Lung microvascular endothelial cell (primary cell): ENCODE data around the gene SYT12. TPM values are rescaled to one million over a fixed set of nuclear protein-coding genes. Genes with fewer than 3 reads are reported as not detected.

Experiments used
- DNase-seq, 2 donors: peaks; one replicate each; pipeline versions ENCODE4 v3.0.0 to v3.0.0-alpha.2; 2010; ENCODE audit warnings: low read depth in 2 of 2
- total RNA-seq: library from RNA; depleted of rRNA; stranded (reverse); fragments of >200 nt; gene quantifications from 2 replicates; pipeline ENCODE4 v1.2.1, GENCODE V29; 2014

The SYT12 gene
- total RNA-seq, 1 donor from 2014 or later = under 0.01 TPM

- peak in 1 of 2 donors; percentile 34 for DNase-seq
Observed at GRCh38 chr11:67054836-67055523, 32.0 kb downstream of the SYT12 start.

- DNase-seq = no peak
Observed at GRCh38 chr11:67055812-67056211, 32.9 kb downstream of the SYT12 start.

DNA sequence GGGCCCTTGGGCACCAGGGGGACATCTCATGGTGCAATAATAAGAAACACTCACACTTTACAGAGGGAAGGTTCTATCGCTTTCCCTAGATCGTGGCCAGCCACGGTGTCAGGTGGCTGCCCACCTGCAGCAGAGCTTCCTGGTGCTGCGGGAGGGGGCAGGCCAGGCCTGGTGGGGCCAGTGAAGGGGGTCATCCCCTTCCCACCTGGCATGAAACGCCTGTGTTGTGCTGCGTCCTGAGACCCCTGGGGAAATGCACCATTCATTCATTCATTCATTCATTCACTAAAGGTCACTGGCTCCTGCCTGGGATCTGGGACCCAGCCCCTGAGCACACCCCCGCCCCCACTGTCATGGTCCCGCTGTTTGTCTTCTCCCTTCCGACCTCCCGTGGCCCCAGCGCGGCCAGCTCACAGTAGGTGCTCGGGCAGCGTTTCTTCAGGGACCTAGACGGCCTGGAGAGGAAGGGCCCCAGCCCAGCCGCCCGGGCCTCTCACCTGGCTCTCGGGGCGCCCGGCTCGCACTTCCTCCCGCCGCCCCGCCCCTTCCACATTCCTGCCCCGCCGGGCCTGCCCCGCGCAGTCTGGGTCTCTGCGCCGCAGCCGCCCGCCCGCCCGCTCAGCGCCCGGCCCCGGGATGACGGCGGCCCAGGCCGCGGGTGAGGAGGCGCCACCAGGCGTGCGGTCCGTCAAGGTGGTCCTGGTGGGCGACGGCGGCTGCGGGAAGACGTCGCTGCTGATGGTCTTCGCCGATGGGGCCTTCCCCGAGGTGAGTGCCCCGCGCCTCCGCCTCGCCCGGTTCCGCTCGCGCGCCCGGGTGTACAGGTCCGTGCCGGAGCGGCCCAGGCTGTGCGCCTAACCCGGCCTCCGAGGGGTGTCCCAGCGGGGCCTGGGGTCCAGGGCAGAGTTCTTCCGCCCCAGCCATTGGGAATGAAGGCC, 33.6 kb downstream of the SYT12 start, which contains the start of gene RHOD:
RHOD (plus strand) TSS at position 581 of the 938 bp plus-strand sequence; CDS start at position 637, 56 bp downstream.
- DNase-seq = peak in 1 of 2 donors; percentile 55

GRCh38 chr11:67057205-67057672, 34.3 kb downstream of the SYT12 start:
- peak in 1 of 2 donors; percentile 43 for DNase-seq

- no peak for DNase-seq
Observed at GRCh38 chr11:67058506-67058905, 35.6 kb downstream of the SYT12 start.

- DNase-seq = no peak
Observed at GRCh38 chr11:67059671-67060070, 36.7 kb downstream of the SYT12 start.

- peak in 1 of 2 donors; percentile 19 for DNase-seq
Observed at GRCh38 chr11:67060111-67060522, 37.2 kb downstream of the SYT12 start.

DNA sequence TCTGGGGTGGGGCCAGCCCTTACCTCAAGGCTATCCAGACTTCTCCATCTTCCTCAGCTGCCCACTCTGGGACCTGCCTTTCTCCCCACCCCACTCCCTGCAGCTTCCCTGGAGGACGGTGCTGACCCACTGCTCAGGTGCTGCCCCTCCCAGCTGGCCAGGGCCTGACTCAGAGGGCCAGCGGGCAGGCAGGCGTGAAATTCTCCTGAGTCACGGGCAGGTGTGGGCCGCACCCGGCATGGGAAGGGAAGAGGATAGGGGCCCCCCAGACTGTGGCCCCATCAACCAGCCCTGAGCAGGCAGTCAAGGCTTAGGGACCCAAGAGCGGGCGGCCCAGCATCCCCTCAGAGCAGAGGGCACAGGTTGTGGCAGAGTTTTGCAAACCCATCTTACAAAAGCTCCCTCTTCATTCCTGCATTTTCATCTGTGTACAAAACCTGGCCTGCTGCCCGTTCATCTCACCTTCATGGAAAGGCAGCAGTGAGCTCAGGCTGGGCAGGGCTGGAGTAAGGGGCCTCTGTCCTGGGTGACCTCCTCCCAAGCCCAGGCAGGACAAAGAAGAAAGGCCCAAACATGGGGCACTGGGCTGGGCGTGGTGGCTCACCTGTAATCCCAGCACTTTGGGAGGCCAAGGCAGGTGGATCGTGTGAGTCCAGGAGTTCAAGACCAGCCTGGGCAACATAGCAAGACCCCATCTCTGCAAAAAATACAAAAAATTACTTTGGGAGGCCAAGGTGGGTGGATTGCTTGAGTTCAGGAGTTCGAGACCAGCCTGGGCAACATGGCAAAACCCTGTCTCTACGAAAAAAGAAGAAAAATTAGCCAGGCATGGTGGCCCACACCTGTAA, 39.8 kb downstream of the SYT12 start:
- DNase-seq = no peak

DNA sequence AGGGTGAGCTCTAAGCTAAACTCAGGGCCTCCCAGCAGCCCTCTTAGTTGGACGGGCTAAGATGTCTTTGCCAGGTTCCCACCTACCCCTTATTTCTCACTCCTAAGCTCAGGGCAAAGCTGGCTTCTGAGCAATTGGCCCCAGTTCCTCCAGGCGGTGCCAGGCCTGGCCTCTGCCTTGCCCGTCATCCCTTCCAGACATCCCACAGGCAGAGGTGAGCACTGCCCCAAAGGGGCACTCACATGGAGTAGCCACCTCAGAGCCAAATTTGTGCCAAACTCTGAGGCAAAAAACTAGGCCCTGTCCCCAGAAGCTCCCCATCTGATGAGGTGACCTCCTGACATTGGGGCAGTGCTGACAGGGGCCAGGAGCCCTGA, 43.4 kb downstream of the SYT12 start:
- DNase-seq = no peak

DNA sequence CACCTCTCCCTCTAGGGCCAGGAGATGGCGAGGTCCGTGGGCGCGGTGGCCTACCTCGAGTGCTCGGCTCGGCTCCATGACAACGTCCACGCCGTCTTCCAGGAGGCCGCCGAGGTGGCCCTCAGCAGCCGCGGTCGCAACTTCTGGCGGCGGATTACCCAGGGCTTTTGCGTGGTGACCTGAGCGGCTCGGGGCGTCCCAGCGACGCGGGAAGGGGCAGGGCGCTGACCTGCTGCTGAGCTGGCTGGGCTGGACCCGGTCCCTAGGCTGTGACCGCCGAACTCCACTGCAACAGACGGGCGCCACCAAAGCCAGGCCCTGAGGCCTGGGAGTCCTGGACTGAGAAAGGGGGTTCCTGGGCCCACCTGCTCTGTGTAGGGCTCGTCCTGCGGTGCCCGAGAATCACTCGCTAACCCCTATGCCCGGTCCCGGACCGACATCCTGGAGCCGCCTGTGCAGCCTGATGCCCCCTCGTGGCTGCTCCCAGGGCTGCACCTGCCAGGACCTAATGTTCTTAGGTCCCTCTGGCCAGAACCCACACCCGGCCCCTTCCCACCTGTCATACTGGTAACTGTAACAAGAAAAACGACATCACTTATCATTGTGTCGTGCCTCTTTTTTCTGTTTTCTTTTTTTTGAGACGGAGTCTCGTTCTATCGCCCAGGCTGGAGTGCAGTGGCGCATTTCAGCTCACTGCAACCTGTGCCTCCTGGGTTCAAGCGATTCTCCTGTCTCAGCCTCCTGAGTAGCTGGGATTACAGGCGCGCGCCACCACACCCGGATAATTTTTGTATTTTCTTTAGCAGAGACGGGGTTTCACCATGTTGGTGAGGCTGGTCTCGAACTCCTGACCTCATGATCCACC, 48.7 kb downstream of the SYT12 start:
- peak; percentile 76 to 84 for DNase-seq

DNA sequence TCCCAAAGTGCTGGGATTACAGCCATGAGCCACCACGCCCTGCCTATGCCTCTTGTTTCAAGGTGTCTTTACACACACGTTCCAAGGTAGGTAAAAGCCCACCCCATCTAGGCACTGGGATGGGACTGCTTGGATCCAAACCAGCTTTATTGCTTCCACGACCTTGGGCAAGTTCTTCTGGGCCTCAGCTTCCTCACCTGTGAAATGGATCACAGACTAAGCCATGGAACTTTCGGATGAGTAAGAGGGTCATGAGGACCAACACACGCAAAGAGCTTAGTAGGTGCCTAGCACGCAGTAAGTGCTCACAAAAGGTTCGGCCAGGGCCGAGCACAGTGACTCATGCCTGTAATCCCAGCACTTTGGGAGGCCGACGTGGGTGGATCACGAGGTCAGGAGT, 49.4 kb downstream of the SYT12 start:
- DNase-seq = no peak

DNA sequence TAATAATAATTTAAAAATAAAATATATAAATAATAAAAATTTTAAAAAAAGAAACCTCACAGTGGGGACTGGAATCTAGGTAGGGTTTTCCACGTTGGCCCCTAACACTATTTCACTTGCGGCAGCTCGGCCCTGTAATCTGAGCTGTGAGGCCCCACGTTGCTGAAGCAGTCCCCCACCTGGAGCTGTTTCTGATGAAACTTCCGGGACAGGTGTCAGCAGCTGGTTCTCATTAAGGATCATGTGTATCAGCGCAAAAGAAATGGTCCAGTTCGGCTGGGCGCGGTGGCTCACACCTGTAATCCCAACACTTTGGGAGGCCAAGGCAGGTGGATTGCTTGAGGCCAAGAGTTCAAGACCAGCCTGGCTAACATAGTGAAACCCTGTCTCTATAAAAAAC, 51.0 kb downstream of the SYT12 start:
- DNase-seq = no peak

DNA sequence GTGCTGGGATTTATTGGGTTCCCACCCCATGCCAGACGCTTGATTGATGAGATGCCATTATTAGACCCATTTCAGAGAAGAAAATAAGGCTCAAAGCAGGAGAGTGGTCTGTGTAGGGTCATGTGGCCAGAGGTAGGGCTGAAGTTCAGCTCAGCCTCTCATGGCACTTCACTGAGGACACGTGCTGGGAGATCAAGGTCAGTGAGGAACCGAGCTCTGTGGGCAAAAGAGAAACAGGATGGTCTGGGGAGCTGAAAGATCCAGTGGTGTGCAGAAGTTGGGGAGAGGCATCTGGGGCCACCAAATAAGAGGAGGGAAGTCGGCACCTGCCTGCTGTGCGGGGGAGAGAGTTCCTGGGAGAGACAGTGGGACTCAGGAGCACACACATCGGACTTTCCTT, 53.3 kb downstream of the SYT12 start:
- no peak for DNase-seq

GRCh38 chr11:67079065-67079705, 56.3 kb downstream of the SYT12 start:
- DNase-seq = no peak

- peak in 1 of 2 donors; percentile 46 for DNase-seq
Observed at GRCh38 chr11:67082071-67082791, 59.3 kb downstream of the SYT12 start.

GRCh38 chr11:67083786-67084366, 60.9 kb downstream of the SYT12 start:
- no peak for DNase-seq

- no peak for DNase-seq
Observed at GRCh38 chr11:67085617-67086016, 62.7 kb downstream of the SYT12 start.

- no peak for DNase-seq
Observed at GRCh38 chr11:67090717-67091116, 67.8 kb downstream of the SYT12 start.

- DNase-seq = no peak
Observed at GRCh38 chr11:67095214-67095507, 72.2 kb downstream of the SYT12 start.
